ENCODE results near the gene DYRK4. TPM values are rescaled to one million over a fixed set of nuclear protein-coding genes. Genes with fewer than 3 reads are reported as not detected.

Gene DYRK4
- total RNA-seq, 6 experiments from 2014 or later: 35.4 to 47.0 (median 41.1) TPM

DNA sequence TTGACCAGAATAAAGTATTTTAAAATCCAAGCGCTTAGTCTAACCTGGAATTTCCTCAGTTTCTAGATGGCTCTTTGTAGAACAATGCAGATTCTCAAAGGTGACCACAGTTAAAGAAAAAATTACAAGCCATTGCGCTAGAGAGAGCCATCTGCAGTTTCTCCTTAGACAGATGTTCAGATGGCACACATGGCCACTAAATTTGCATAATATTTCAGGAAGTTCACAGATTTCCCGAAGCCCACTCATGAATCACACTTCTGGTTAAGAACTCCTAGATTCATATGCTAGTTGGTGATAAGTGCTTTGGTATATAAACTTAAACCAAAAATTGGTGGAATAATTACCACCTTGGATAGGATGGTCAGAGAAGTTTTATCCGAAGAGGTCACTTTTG, 86.1 kb downstream of the DYRK4 start:
- DNase-seq: no peak
- H3K9me3 Mint-ChIP-seq: no peaks in the 10 kb centered on the region
- peaks cover 39% of the 10 kb centered on the region for H3K4me1 Mint-ChIP-seq (ENCODE audit: low read depth)
- no peaks in the 10 kb centered on the region for H3K36me3 Mint-ChIP-seq (ENCODE audit: low read depth)
- H3K27me3 Mint-ChIP-seq (ENCODE audit: insufficient read depth): no peaks in the 10 kb centered on the region
- H3K4me3 Mint-ChIP-seq: peak overlapping the region; percentile 93
- TF ChIP-seq, protein P1, sequence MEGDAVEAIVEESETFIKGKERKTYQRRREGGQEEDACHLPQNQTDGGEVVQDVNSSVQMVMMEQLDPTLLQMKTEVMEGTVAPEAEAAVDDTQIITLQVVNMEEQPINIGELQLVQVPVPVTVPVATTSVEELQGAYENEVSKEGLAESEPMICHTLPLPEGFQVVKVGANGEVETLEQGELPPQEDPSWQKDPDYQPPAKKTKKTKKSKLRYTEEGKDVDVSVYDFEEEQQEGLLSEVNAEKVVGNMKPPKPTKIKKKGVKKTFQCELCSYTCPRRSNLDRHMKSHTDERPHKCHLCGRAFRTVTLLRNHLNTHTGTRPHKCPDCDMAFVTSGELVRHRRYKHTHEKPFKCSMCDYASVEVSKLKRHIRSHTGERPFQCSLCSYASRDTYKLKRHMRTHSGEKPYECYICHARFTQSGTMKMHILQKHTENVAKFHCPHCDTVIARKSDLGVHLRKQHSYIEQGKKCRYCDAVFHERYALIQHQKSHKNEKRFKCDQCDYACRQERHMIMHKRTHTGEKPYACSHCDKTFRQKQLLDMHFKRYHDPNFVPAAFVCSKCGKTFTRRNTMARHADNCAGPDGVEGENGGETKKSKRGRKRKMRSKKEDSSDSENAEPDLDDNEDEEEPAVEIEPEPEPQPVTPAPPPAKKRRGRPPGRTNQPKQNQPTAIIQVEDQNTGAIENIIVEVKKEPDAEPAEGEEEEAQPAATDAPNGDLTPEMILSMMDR (IDR thresholded peaks at IDR 0.05): no peak
- H3K27ac Mint-ChIP-seq: peak overlapping the region; percentile 85

DNA sequence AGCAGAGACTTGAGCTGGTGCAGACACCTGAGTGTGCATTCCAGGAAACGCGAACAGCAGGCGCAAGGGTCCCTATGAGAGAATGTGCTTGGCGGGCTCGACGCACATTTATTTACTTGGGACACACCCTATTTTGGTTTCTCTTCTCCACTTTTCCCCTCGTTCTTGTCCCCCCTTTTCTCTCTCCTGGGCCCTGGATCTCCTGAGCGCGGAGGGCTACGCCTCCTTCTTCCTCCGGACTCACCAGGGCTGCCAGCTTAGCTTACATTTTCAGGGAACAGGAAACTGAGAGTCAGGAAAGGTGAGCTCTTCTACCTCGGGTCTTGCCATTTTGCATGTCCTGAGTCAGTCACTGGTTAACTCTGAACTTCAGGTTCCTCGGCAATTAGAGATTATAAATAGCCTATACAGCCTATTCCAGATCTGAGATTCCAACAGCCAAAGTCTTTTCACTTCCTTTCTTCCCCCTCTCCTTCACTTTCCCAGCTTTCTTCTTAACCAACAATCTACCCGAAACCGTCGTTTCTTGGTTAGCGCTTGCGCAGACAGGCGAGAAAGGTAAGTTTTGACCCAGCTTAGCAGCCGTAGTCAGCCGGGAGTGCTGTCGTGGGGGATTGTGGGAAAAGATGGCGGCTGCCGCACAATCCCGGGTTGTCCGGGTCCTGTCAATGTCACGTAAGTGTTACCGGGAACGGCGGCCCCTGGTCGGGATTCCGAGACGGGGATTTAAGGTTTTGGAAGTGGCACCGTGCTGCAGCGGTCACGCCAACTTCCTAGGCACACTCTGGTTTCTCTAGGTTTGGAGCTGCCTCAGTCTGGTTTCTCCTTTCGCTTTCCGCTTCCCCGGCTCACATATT, 86.7 kb downstream of the DYRK4 start, which contains the start of the genes AKAP3 and NDUFA9:
AKAP3 (minus strand) TSS at position 551 of the 857 bp plus-strand sequence. CDS start 10,855 bp downstream, outside the sequence.
NDUFA9 (plus strand) TSS at position 614 of the 857 bp plus-strand sequence; CDS start at position 627, 13 bp downstream.
- no peaks in the 10 kb centered on the region for H3K9me3 Mint-ChIP-seq
- H3K36me3 Mint-ChIP-seq (ENCODE audit: low read depth): no peaks in the 10 kb centered on the region
- peak; percentile 82 for DNase-seq
- no peaks in the 10 kb centered on the region for H3K27me3 Mint-ChIP-seq (ENCODE audit: insufficient read depth)
- peak within 1 kb of the TSS; percentile 85 for H3K27ac Mint-ChIP-seq
- TF ChIP-seq, protein P1 (IDR thresholded peaks at IDR 0.05): no peak
- peaks cover 39% of the 10 kb centered on the region for H3K4me1 Mint-ChIP-seq (ENCODE audit: low read depth)
- peak within 1 kb of the TSS; percentile 93 for H3K4me3 Mint-ChIP-seq

DNA sequence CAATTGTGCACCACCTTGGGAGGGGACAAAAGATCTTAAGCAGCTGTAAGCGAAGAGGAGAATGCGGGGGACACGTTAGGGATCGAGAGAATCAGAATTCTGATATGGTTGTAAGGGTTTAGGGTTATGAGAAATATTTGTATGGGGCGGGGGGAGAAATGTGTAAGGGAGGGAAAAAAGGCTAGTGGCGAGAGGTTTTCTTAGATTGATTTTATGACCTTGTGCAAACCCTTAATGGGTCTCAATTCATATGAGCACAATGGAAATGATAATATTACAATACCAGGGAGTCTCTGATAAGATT, 87.3 kb downstream of the DYRK4 start:
- H3K27ac Mint-ChIP-seq: peak overlapping the region; percentile 85
- H3K4me3 Mint-ChIP-seq: peak overlapping the region; percentile 93
- peaks cover 39% of the 10 kb centered on the region for H3K4me1 Mint-ChIP-seq (ENCODE audit: low read depth)
- TF ChIP-seq, protein P1 (IDR thresholded peaks at IDR 0.05): no peak
- no peak for DNase-seq
- no peaks in the 10 kb centered on the region for H3K36me3 Mint-ChIP-seq (ENCODE audit: low read depth)
- H3K9me3 Mint-ChIP-seq: no peaks in the 10 kb centered on the region
- no peaks in the 10 kb centered on the region for H3K27me3 Mint-ChIP-seq (ENCODE audit: insufficient read depth)

DNA sequence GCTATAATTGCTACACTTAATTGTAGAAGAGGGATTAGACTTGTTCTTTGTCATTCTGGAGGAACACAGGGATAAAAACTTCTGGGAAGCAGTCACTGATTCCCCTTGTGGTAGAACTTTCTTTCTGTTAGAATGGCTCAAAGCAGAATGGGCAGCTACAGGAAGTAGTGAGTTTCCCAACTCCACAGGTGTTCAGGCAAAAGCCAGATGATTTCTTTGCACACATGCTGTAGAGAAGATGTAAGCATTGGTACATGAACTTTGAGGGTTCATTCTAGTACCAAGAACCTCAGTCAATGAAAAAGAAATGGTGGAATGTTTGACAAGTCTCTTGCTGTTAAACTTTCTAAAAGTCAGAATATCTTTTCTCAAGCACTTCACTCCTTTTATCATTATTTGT, 91.2 kb downstream of the DYRK4 start:
- TF ChIP-seq, protein P1 (IDR thresholded peaks at IDR 0.05): 0 out of 2 replicates have a peak, but pooled peaks have one; percentile 9
- Mint-ChIP-seq H3K4me3 (no peak overlapping the region), H3K4me1 (ENCODE audit: low read depth) (peaks cover 30% of the 10 kb centered on the region), H3K27ac (no peak overlapping the region), H3K9me3 (no peaks in the 10 kb centered on the region), H3K27me3 (ENCODE audit: insufficient read depth) (no peaks in the 10 kb centered on the region), H3K36me3 (ENCODE audit: low read depth) (no peaks in the 10 kb centered on the region; the same call in 1 of the 2 replicates)
- no peak for DNase-seq

DNA sequence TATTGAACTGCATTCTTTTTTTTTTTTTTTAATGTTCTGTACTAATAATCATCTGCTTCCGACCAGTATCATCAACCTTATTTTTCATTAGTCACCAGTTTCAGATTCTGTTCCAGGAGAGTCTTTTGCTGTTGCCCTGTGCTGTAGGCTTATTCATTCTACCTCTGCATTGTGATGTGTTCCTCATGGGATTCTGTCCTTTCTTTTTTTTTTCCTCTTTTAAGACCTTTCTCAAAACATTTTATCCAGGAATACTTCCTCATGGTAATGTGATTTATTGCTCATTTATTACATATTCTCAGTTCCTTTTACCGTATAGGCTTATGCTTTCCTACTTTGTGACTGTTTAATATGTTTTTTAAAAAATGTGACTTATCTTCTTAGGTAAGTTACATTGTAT, 91.7 kb downstream of the DYRK4 start:
- Mint-ChIP-seq H3K4me1 (ENCODE audit: low read depth) (peaks cover 26% of the 10 kb centered on the region), H3K36me3 (ENCODE audit: low read depth) (no peaks in the 10 kb centered on the region; the same call in 1 of the 2 replicates), H3K27me3 (ENCODE audit: insufficient read depth) (no peaks in the 10 kb centered on the region)

More for the DNA sequence above, 91.7 kb downstream of the DYRK4 start:
- no peak overlapping the region for H3K27ac Mint-ChIP-seq
- no peak overlapping the region for H3K4me3 Mint-ChIP-seq
- TF ChIP-seq, protein P1 (IDR thresholded peaks at IDR 0.05): no peak
- no peaks in the 10 kb centered on the region for H3K9me3 Mint-ChIP-seq
- no peak for DNase-seq

Other genes starting within 250 kb of the DYRK4 start
- 10 to 100 TPM; 29.9 to 51.8 (median 41.8) TPM for gene TIGAR, start 241.0 kb upstream of the DYRK4 start, total RNA-seq (2021; fragmentation: NEBNext Ultra II Directional; extraction: Animal tissue kit (Norgen Biotek cat#: 25700))
- not detected for gene FGF23, start 182.5 kb upstream of the DYRK4 start, total RNA-seq (2021; fragmentation: NEBNext Ultra II Directional; extraction: Animal tissue kit (Norgen Biotek cat#: 25700))
- gene FGF6, start 116.4 kb upstream of the DYRK4 start, total RNA-seq (2021; fragmentation: NEBNext Ultra II Directional; extraction: Animal tissue kit (Norgen Biotek cat#: 25700)): not detected
- gene RAD51AP1, start 23.3 kb upstream of the DYRK4 start, total RNA-seq (2021; fragmentation: NEBNext Ultra II Directional; extraction: Animal tissue kit (Norgen Biotek cat#: 25700)): 10 to 100 TPM in 5 of 6 experiments, 1 to 10 TPM in 1; 9.3 to 20.2 (median 18.0) TPM
- under 1 TPM; 0.23 to 0.75 (median 0.42) TPM for gene AKAP3, start 86.8 kb downstream of the DYRK4 start, total RNA-seq (2021; fragmentation: NEBNext Ultra II Directional; extraction: Animal tissue kit (Norgen Biotek cat#: 25700))
- gene NDUFA9, start 86.9 kb downstream of the DYRK4 start, total RNA-seq (2021; fragmentation: NEBNext Ultra II Directional; extraction: Animal tissue kit (Norgen Biotek cat#: 25700)): 100 to 1,000 TPM in 2 of 6 experiments, 10 to 100 TPM in 4; 91.0 to 112 (median 97.4) TPM
- not detected for gene GALNT8, start 158.2 kb downstream of the DYRK4 start, total RNA-seq (2021; fragmentation: NEBNext Ultra II Directional; extraction: Animal tissue kit (Norgen Biotek cat#: 25700))

Measured in HFFc6 (cell line).